Frontal cortex (tissue), 4 donors: ENCODE results near the gene SPATA20. TPM values are rescaled to one million over a fixed set of nuclear protein-coding genes. Genes with fewer than 3 reads are reported as not detected.
A peak's percentile ranks its signal among the peaks of the same experiment; 100 is the strongest.

Experiments used
- DNase-seq, 2 donors: peaks; one replicate each; pipeline ENCODE4 v3.0.0; 2012; ENCODE audit warnings: low spot score in 2 of 2
- FAIRE-seq: peaks from 2 replicates; lab custom pipeline; 2012; peaks lifted over from hg19 to GRCh38; lab: Jason Lieb, UNC
- total RNA-seq: library from RNA; depleted of rRNA; stranded (reverse); fragments of >200 nt; gene quantifications from one replicate; pipeline ENCODE4 v1.2.3, GENCODE V29; 2014
- donor health status: control.
- donor health status: control.
- donor health status: control.

SPATA20 gene
- total RNA-seq, 1 donor from 2014 or later, result 26.9 TPM

- FAIRE-seq (no peak), DNase-seq (no peak)
Observed at GRCh38 chr17:50518384-50519023, 28.5 kb upstream of the SPATA20 start.

GRCh38 chr17:50519141-50519834, 27.7 kb upstream of the SPATA20 start:
- DNase-seq (no peak), FAIRE-seq (no peak)

GRCh38 chr17:50520483-50520882, 26.5 kb upstream of the SPATA20 start:
- FAIRE-seq (no peak), DNase-seq (no peak)

GRCh38 chr17:50521514-50521913, 25.5 kb upstream of the SPATA20 start:
- no peak for FAIRE-seq
- no peak for DNase-seq

GRCh38 chr17:50522766-50523165, 24.2 kb upstream of the SPATA20 start:
- DNase-seq (no peak), FAIRE-seq (no peak)

- DNase-seq (no peak), FAIRE-seq (no peak)
Observed at GRCh38 chr17:50523208-50523607, 23.8 kb upstream of the SPATA20 start.

- DNase-seq (no peak), FAIRE-seq (no peak)
Observed at GRCh38 chr17:50524838-50525237, 22.1 kb upstream of the SPATA20 start.

- FAIRE-seq (no peak), DNase-seq (no peak)
Observed at GRCh38 chr17:50527155-50527762, 19.7 kb upstream of the SPATA20 start.

GRCh38 chr17:50527949-50528474, 19.0 kb upstream of the SPATA20 start:
- DNase-seq, result no peak
- FAIRE-seq, result no peak

- FAIRE-seq, result no peak
Observed at GRCh38 chr17:50529849-50530248, 17.1 kb upstream of the SPATA20 start.

GRCh38 chr17:50531428-50532025, 15.4 kb upstream of the SPATA20 start:
- FAIRE-seq (no peak), DNase-seq (no peak)

More at GRCh38 chr17:50529849-50530248, 17.1 kb upstream of the SPATA20 start:
- DNase-seq, result no peak

- DNase-seq (no peak), FAIRE-seq (no peak)
Observed at GRCh38 chr17:50532452-50533024, 14.4 kb upstream of the SPATA20 start, which contains the start of gene EPN3. EPN3 (plus strand) TSS chr17:50532735; CDS start chr17:50536557, 3,822 bp downstream.

GRCh38 chr17:50533185-50533584, 13.8 kb upstream of the SPATA20 start:
- DNase-seq (no peak), FAIRE-seq (no peak)

- DNase-seq (peak in 1 of 2 donors; percentile 55), FAIRE-seq (no peak)
Observed at GRCh38 chr17:50533720-50534148, 13.2 kb upstream of the SPATA20 start.

GRCh38 chr17:50534222-50534978, 12.6 kb upstream of the SPATA20 start:
- no peak for FAIRE-seq
- no peak for DNase-seq

GRCh38 chr17:50534979-50535326, 12.0 kb upstream of the SPATA20 start:
- no peak for FAIRE-seq

GRCh38 chr17:50535407-50535806, 11.6 kb upstream of the SPATA20 start:
- DNase-seq, result no peak

More at GRCh38 chr17:50534979-50535326, 12.0 kb upstream of the SPATA20 start:
- no peak for DNase-seq

GRCh38 chr17:50536683-50537646, 10.0 kb upstream of the SPATA20 start:
- FAIRE-seq, result no peak
- DNase-seq, result no peak

More at GRCh38 chr17:50535407-50535806, 11.6 kb upstream of the SPATA20 start:
- FAIRE-seq, result no peak
